HG03520 (cell line): ENCODE measurements around the gene VAMP4.
A peak's percentile ranks its signal among the peaks of the same experiment; 100 is the strongest.

Experiments used
- ATAC-seq: cut with Tn5 transposase; IDR thresholded peaks from one replicate; pipeline ENCODE4 v1.9.1; 2021; ENCODE audit warnings: mild to moderate bottlenecking, moderate library complexity; ENCODE audit not compliant: unreplicated experiment

The VAMP4 gene, protein sequence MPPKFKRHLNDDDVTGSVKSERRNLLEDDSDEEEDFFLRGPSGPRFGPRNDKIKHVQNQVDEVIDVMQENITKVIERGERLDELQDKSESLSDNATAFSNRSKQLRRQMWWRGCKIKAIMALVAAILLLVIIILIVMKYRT

DNA sequence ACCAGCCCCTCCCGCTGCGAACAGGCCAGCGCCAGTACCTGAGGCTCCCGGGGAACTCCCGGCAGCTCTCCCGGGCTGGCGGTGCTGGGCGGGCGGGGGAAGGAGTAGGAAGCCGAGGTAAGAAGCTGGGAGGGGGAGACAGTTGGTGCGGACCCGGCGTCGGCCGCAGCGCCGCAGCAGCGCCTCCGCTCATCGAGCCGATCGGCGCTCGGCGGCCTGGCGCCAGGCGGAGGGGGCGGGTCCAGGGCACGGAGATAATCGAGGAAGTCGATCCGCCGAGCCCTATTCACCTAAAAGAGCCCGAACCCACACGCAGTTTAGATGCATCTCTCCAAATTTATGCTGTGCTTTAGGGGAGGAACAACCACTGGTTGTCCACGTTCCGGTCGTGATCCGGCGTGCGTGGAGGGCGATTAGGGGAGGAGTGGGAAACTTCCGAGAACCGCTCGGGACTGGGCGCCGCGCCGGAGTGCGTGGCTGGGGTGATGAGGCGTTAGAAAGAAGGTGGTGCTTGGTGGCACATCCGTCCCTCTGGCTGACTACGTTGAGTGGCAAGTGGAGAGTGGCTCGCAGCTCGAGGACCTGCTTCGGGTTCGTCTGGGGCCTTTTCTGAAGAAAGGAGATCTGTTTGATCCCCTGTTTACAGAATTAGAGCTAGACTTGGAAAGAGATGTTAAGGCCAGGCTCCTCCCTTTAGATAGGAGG lies at the start of gene VAMP4:
Gene VAMP4, minus strand, starts transcription at position 194 of the 705 bp plus-strand sequence. CDS start 3,651 bp downstream, outside the sequence.
- peak; percentile 85 for ATAC-seq

DNA sequence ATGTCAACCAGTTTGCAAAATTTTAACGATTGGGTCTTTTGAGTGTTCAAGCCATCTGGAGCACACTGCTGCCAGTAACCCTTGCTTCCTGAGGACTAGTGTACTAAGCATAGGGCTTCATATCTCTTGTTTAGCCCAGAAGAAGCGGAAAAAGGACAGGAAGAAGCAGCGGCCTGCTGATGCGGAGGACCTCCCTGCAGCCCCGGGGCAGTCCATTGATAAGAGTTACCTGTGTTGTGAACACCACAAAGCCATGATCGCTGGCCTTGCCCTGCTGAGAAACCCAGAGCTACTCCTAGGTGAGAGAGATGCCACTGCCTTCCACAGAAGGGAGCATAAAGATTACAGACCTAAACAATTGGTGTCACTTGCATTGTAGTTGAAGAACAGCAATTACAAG lies 48.5 kb upstream of the VAMP4 start:
- no peak for ATAC-seq

DNA sequence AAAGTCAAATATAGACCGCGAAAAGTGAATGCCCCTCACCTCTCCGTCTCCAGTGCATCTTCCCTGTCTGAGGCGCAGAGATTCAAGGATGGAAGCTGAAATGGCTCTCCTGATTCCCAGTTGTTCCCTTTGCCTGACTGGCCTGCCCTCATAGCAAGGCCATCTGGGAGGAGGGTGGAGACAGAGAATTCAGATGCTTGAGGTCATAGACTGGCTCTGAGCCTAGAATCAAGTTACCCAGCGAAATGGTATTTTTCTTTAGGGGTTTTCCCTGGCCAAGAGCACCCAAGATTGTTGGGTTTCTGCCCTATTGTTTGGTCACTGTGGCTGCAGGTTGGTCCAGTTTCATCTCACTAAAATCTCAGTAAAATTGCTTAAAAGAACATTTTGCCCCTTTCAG lies 46.8 kb upstream of the VAMP4 start:
- no peak for ATAC-seq

DNA sequence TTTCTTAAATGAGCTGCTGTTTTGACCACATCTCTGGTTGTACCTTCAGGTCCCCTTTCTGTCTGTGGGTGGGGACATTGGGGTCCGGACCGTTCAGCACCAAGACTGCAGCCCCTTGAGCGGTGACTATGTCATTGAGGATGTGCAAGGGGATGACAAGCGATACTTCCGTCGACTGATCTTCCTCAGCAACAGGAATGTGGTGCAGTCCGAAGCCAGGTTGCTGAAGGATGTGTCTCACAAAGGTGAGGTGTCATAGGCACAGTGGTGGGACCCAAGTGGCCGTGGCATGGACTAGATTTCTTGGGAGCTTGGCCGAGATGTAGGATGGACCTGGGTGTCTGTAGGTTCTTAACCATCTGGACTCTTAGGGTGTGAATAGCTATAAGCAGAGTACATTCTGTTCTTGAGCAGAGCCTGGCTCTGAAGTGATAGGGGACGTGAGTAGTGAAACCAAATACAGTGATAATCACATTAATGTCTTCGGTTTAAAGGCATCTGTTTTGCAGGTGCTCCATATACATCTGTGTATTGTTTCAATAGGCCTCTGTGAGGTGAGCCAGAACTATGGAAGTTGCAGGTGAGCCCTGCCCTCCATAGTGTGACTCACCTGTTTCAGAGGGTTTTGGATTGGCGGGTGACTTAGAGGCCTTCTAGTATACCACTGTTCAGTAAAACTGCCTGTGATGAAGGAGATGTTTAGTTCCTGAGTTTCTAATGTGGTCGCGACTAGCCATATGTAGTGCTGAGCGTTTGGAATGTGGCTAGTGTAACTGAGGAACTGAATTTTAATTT lies 46.0 kb upstream of the VAMP4 start:
- ATAC-seq, result no peak

DNA sequence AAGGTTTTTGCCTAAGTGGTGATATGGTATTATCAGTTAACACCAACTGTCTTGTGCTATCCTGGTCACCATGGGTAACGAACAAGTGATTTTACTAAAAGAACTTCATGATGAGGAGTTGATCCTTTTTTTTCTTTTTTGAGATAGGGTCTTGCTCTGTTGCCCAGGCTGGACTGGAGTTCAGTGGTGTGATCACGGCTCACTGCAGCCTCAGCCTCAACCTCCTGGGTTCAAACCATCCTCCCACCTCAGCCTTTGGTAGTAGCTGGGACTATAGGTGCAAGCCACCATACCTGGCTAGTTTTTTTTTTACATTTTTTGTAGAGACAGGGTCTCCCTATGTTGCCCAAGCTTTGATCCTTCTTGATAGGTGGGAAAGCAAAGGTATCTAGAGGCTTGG lies 44.7 kb upstream of the VAMP4 start:
- no peak for ATAC-seq

DNA sequence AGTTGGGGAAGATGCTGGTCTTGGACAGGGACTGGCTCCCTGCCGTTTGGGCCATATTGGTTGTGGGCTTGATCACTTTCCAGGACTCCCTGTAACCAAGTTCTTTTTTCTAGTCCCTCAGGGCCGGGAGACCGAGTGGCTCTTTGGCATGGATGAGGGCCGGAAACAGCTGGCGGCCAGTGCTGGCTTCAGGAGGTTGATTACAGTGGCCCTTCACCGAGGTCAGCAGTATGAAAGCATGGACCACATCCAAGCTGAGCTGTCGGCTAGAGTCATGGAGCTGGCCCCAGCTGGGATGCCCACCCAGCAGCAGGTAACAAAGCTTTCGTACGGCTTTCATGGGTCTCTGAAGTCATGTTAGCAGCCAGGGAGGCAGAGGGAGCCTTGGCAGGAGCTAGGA lies 43.9 kb upstream of the VAMP4 start:
- no peak for ATAC-seq

DNA sequence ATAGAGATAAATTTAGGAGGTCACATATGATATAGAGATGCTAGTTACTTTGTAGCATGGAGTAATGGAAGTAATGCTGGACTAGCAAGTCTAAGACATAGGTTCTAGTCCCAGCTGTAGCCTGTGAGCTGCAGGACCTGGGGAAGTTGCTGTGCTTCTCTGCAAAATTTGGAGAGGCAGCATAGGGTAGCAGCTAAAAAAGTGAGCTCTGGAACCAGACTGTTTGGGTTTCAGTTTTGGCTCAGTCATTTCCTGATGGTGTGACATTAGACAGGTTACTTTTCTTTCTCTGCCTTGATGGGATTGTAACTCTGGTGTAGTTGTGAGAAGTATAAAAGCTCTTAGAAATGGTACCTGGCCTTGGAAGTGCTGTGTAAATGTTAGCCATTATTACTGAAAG lies 42.9 kb upstream of the VAMP4 start:
- no peak for ATAC-seq

DNA sequence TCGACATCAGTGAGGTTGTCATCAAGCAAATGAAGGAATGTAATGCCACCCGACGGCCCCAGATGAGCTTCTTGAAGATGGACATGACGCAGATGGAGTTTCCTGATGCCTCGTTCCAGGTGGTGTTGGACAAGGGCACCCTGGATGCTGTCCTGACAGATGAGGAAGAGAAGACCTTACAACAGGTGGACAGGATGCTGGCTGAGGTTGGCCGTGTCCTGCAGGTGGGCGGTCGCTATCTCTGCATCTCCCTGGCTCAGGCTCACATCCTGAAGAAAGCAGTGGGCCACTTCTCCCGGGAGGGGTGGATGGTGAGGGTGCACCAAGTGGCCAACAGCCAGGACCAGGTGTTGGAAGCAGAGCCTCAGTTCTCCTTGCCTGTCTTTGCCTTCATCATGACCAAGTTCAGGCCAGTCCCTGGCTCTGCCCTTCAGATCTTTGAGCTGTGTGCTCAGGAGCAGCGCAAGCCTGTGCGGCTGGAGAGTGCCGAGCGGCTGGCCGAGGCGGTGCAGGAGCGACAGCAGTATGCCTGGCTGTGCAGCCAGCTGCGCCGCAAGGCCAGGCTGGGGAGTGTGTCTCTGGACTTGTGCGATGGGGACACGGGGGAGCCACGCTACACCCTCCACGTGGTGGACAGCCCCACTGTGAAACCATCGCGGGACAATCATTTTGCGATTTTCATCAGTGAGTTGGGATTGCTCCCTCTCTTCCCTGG lies 42.1 kb upstream of the VAMP4 start:
- ATAC-seq, result no peak

DNA sequence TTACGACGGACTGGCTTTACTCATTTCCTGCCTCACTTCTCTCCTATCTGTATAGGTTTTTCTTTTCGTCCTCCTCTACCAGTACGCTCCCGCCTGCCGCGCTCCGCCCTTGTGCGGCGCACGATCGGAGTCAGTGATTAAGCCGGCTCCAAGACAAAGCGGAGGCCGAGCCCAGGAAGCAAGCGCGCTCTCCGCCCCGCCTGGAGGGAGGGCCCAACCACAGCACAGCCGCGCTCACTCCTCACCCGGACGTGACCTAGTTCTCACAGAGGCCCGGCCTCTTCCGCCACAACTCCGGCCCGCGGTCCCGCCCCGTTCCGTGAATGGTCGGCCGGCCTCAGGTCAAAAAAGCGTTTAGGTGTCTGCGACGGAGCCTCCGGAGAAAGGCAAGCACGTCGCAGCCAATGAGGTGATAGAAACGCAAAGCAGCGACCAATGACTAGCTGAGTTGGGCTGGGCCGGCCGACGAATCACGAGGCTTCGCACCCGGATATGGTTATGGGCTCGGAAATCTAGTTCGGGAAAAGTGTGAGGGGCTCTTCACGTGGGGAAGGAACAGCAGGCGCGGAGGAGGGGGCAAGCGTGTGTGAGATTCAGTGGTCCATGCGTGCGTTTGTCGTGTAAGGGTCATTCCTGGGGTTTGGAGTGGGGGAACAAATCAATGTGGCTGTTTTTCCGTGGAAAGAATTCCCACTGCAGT lies 39.5 kb upstream of the VAMP4 start, which contains the start of gene METTL13:
Gene METTL13, plus strand, starts transcription at position 485 of the 700 bp plus-strand sequence. CDS start 308 bp downstream, outside the sequence.
- peak; percentile 97 for ATAC-seq

DNA sequence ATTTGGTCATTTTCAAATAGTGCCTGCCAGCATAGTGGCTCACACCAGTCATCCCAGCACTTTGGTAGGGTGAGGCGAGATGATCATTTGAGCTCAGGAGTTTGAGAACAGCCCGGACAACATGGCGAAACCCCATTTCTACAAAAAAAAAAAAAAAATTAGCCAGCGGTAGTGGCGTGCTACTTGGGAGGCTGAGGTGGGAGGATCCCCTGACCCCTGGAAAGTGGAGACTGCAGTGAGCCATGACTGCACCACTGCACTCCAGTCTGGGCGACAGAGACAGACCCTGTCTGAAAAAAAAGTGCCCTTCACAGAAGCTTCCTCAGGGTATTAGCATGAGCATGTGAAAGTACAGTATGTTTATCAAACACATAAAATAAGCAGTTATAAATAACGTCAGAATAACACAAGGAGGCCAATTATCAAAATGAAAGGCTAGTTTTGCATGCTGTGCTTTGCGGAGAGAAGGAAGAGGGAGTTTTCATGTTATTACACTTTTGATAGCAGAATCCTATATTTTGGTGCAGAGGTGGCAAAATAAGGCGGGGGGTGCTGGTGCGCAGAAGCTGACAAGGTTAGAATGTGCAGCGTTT lies 38.8 kb upstream of the VAMP4 start:
- no peak for ATAC-seq

DNA sequence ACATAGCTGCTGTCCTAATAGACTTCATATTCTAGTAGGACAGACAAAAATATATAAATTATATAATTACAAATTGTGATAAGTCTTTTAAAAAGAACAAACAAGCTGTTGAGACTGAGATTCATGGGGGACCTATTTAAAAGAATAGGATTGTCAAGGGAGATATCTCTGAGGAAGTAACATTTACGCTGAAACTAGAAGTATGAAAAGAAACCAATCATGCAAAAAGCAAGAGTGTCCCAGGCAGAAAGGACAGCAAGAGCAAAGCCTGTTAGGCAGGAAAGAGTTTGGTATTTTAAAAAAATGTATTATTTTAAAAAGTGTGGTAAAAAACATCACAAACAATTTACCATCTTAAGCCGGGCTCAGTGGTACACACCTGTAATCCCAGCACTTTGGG lies 30.4 kb upstream of the VAMP4 start:
- ATAC-seq, result no peak

DNA sequence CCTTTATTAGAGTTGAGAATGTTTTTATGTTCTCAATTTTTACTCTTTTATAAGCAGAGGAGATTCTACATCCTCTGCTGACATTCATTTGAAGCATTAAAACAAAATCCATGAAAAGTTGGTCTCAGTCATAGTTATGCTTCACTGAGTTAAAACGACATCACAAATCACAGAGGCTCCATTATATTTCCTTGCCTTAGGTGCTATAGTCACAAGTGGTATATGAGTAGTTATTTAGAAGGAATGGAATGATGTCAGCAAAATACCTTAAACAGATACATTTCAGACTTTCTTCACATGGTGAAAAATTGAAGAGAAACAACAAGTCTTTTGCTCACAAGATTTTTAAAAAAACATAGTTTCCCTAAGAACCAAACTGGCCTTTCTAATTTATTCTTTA lies 27.9 kb upstream of the VAMP4 start:
- no peak for ATAC-seq

DNA sequence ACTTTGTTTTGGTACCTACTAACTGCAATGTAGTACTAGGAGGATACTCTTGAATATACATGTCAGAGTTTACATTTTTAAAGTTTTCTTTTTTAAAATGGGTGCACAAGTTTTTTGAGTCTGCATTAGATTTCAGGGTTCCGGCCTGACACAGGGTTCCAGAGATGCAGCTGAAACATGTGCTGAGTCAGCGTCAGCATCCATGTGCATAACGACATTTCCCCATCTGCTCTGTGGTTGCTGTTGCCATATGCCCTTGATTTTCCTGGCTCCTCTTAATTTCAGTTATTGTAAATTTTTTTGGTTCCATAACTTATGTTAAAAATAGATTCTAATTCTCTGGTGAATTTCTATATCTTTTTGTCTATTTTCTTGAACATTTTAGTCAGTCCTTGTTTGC lies 27.3 kb upstream of the VAMP4 start:
- no peak for ATAC-seq

DNA sequence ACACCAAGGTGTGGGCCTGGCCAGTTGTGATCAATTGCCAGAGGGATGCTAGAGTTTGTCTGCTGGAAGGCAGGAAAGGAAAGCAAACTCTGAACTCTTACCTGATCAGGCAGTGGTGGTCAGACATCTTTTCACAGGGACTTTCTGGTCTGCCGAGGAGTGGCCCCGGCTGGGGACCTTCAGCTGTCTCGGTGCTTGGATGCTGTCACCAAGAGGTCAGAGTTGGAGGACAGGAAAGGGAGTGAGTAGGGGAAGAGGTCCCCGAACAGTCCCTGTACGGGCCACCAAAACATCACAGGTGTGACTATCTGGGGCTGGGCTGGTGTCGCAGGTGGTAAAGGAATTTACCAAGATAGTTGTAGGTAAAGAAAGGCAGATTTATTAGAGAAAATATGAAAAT lies 21.9 kb upstream of the VAMP4 start:
- no peak for ATAC-seq

DNA sequence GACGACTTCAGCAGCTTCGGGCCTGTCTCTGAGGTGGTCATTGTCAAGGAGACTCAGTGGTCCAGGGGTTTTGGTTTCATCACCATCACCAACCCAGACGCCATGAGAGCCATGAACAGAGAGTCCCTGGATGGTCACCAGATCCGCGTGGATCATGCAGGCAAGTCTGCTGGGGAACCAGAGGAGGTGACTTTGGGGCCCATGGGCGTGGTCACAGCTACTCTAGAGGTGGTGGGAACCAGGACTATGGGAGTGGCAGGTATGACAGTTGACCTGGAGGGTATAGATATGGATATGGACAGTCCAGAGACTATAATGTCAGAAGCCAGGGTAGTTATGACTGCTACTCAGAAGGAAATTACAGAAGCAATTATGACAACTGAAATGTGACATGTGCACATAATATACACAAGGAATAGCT lies 20.3 kb upstream of the VAMP4 start:
- ATAC-seq, result no peak

DNA sequence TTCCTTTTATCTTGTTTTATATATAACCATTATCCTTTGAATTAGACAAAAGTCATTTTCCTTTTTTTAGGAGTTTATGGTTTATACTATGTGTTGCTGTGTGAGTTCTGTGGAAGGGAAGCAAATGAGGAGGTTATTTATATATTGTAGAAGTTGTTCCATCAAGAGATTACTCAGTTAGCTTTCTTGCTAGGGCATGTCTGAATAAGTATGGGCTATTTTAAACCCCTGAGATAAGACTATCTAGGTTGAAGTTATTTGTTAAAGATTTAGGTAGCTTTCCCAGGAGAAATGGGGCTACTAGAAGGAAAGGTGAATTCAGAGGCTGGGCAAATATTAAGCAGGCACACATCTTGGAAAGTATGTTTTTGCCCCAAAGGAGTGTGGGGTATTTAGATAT lies 16.1 kb upstream of the VAMP4 start:
- ATAC-seq, result no peak

DNA sequence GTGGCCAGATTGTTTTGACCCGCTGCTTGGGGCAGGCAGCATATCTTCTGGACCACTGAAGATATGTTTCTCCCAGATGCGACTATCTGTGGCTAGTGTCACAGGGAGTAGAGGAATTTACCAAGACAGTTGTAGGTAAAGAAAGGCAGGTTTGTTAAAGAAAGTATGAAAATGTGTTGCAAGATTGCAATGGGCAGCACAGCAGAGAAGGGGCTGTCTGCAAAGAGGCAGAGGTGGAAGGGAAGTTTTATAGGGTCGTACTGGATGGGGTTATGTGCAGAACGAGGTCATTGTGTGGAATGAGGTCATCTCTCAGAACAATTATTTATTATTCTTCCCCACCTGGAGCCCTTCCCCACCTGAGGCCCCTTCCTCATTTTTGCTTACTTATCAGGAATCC lies 15.0 kb upstream of the VAMP4 start:
- no peak for ATAC-seq

DNA sequence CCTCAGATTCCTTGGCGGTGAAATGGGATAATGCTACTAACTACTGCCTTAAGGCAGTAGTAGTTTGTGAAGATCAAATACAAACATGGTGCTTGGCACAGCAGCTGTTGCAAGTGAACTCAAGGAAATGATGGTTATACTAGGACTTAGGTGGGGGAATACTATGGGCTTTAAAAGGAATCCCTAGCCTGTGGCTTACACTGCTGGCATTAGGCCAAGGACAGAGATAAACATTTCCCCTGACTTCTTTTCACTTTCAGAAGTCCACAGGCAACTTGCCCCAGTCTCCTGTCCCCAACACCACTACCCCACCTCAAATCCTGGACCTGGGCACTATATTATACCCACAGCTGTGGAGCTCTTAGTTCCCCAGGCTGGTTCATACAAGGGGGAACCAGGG lies 13.1 kb upstream of the VAMP4 start:
- no peak for ATAC-seq

DNA sequence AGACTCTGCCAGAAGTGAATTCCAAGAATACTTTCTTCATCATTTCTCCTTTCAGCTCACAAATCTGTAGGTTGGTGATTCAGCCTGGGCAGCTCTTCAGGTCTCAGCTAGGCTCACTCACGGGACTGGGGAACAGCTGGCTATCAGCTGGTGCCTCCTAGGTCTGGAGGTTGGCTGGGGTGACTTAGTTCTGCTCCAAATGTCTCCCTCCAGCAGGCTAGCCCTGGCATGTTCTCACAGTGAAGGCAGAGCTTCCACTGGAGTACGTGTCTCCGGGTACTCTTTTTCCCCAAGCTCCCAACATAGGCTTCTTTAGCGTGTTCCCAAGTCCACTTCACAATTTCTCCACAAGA lies 12.5 kb upstream of the VAMP4 start:
- no peak for ATAC-seq

DNA sequence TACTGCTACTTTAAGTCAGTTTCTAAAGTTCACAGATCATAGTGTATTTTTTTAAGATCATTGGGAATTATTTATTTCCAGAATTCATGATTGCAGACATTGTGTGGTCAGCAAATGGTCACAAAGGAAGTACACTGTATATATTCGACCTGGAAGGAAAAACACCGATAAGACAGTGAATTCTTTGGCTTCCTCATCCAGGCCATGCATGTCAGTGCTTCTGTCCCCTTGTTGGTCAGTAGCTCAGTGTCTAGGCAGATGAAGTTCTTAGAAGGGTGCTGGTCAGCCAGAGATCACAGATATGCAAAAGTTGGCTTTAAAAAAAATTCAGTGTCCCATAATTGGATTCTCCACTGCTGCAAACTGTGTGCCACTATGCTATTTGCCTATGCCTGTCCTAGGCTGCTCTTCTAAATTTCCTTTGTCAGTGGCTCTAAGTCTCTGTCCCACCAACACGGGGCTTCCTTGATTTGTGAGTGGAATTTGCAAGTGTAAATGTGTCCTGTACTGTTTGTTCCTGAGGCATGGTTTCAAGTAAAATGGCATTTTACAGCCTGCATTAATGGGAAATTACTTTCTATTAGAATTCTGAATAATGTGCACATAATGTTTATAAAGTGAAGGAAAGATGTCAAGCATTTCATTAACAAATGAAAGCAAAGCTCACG lies 12.0 kb upstream of the VAMP4 start:
- no peak for ATAC-seq
